Smooth muscle cell (in vitro differentiated cells): Measurements from ENCODE around the gene BTG4. TPM values are rescaled to one million over a fixed set of nuclear protein-coding genes. Genes with fewer than 3 reads are reported as not detected.

ENCODE experiments used
- DNase-seq: peaks from one replicate; lab custom pipeline; 2025; ENCODE audit not compliant: unreplicated experiment; lab: John Stamatoyannopoulos, UW
- H2AFZ ChIP-seq: fragments of 200-600 bp; sonication (generic); 2 replicates; pipeline ENCODE4 v1.6.0; 2016; ENCODE audit warnings: antibody characterized with exemption, low read depth, mild to moderate bottlenecking
- H3F3A ChIP-seq: fragments of 200-600 bp; sonication (generic); 2 replicates; pipeline ENCODE4 v1.6.0; 2017; ENCODE audit warnings: antibody characterized with exemption, low read depth
- H3K27ac ChIP-seq: fragments of 200-600 bp; sonication (generic); 2 replicates; pipeline ENCODE4 v1.5.1; 2016; ENCODE audit warnings: low read depth, mild to moderate bottlenecking
- H3K27me3 ChIP-seq: fragments of 200-600 bp; sonication (generic); 2 replicates; pipeline ENCODE4 v1.6.1; 2016; ENCODE audit warnings: low read depth, mild to moderate bottlenecking
- H3K36me3 ChIP-seq: fragments of 200-600 bp; sonication (generic); 2 replicates; pipeline ENCODE4 v1.5.1; 2016; ENCODE audit warnings: low read depth
- H3K4me1 ChIP-seq: fragments of 200-600 bp; sonication (generic); 2 replicates; pipeline ENCODE4 v1.5.1; 2016; ENCODE audit warnings: low read depth
- H3K4me2 ChIP-seq: fragments of 200-600 bp; sonication (generic); 2 replicates; pipeline ENCODE4 v1.6.0; 2016; ENCODE audit warnings: mild to moderate bottlenecking
- H3K4me3 ChIP-seq: fragments of 200-600 bp; sonication (generic); 2 replicates; pipeline ENCODE4 v1.5.1; 2016; ENCODE audit warnings: mild to moderate bottlenecking
- H3K79me2 ChIP-seq: fragments of 200-600 bp; sonication (generic); 2 replicates; pipeline ENCODE4 v1.6.0; 2016; ENCODE audit warnings: low read depth, mild to moderate bottlenecking
- H3K9ac ChIP-seq: fragments of 200-600 bp; sonication (generic); 2 replicates; pipeline ENCODE4 v1.6.0; 2016; ENCODE audit warnings: low read depth
- H3K9me3 ChIP-seq: fragments of 200-600 bp; sonication (generic); replicated peaks from 2 replicates; pipeline ENCODE4 v1.5.1; 2016; ENCODE audit warnings: low read depth
- H4K20me1 ChIP-seq: fragments of 200-600 bp; sonication (generic); 2 replicates; pipeline ENCODE4 v1.6.0; 2016; ENCODE audit warnings: low read depth
- CTCF ChIP-seq: fragments of 200-600 bp; sonication (generic); IDR thresholded peaks from 2 replicates; pipeline ENCODE4 v1.5.1; 2017; ENCODE audit warnings: borderline replicate concordance, mild to moderate bottlenecking, antibody characterized with exemption; ENCODE audit not compliant: insufficient read depth, poor library complexity, severe bottlenecking
- WGBS: methylation state at CpG from one replicate; pipeline ENCODE4 v1.1.7; 2016; ENCODE audit warnings: low lambda C conversion rate; 5-methylcytosine and 5-hydroxymethylcytosine counted together
- polyA plus RNA-seq: library from polyadenylated mRNA; unstranded; fragments of >200 nt; fragmentation: Nextera tagmentation; extraction: Ambion mirVana; gene quantifications from 2 replicates; pipeline ENCODE4 v1.2.1, GENCODE V29; 2016
- total RNA-seq: library from RNA; depleted of rRNA; stranded (reverse); fragments of >200 nt; gene quantifications from 2 replicates; pipeline ENCODE4 v1.2.3, GENCODE V29; 2014

Gene BTG4
- total and polyA plus RNA-seq, 2 experiments from 2014 or later: 0.21 TPM; not detected in 1

DNA sequence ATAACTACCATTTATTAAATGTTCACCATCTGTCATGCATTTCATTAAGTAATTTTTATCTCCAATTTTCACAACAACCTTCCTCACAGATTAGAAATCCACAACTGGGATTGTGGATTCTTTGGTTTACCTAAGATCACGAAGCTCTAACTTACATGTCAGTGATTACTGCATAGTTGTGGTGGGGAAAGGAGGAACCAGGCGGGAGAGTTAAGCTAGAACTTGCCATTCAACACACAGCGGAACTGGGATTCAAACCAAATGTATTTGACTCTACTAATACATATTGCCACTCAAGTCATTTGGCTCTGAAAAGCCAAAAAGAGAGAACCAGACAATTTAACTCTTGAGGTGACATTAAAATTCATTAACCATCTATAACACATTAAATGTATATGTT is 17.9 kb upstream of the BTG4 start:
- Histone ChIP-seq H3K27ac (peak overlapping the region; percentile 95), H3K4me3 (no peak overlapping the region), H3K9me3 (no peaks in the 10 kb centered on the region), H2AFZ (no peak overlapping the region), H3K9ac (no peak overlapping the region), H3K4me2 (peak overlapping the region; percentile 79), H3K79me2 (no peaks in the 10 kb centered on the region), H3F3A (peaks cover 22% of the 10 kb centered on the region), H3K36me3 (no peaks in the 10 kb centered on the region), H3K4me1 (peaks cover 27% of the 10 kb centered on the region), H3K27me3 (no peaks in the 10 kb centered on the region), H4K20me1 (no peaks in the 10 kb centered on the region)
- TF ChIP-seq CTCF: no peak
- WGBS: 15% methylated on average over 3 of the region's 3 CpGs
- DNase-seq: no peak

GRCh38 chr11:111528557-111528956 is 16.4 kb upstream of the BTG4 start:
- H2AFZ ChIP-seq: no peak overlapping the region
- WGBS: 60% methylated on average over 1 of the region's 1 CpG

GRCh38 chr11:111527279-111527678 is 15.1 kb upstream of the BTG4 start:
- peaks cover 21% of the 10 kb centered on the region for H3F3A ChIP-seq
- no peaks in the 10 kb centered on the region for H3K36me3 ChIP-seq
- peak overlapping the region; percentile 21 for H3K9ac ChIP-seq
- TF ChIP-seq CTCF: no peak
- peak overlapping the region; percentile 81 for H3K27ac ChIP-seq
- no peak overlapping the region for H3K4me2 ChIP-seq
- H3K9me3 ChIP-seq: no peaks in the 10 kb centered on the region
- WGBS: 93% methylated on average over 1 of the region's 1 CpG
- H3K4me3 ChIP-seq: no peak overlapping the region
- no peak overlapping the region for H2AFZ ChIP-seq
- no peaks in the 10 kb centered on the region for H3K27me3 ChIP-seq
- peaks cover 23% of the 10 kb centered on the region for H3K4me1 ChIP-seq
- no peak for DNase-seq
- H4K20me1 ChIP-seq: no peaks in the 10 kb centered on the region
- H3K79me2 ChIP-seq: no peaks in the 10 kb centered on the region

More at GRCh38 chr11:111528557-111528956, 16.4 kb upstream of the BTG4 start:
- H3K79me2 ChIP-seq: no peaks in the 10 kb centered on the region
- no peaks in the 10 kb centered on the region for H3K9me3 ChIP-seq
- no peaks in the 10 kb centered on the region for H4K20me1 ChIP-seq
- no peak overlapping the region for H3K9ac ChIP-seq
- no peak overlapping the region for H3K4me2 ChIP-seq
- DNase-seq: no peak
- no peaks in the 10 kb centered on the region for H3K36me3 ChIP-seq
- H3K4me3 ChIP-seq: no peak overlapping the region
- no peaks in the 10 kb centered on the region for H3K27me3 ChIP-seq
- TF ChIP-seq CTCF: no peak
- peaks cover 27% of the 10 kb centered on the region for H3K4me1 ChIP-seq
- H3K27ac ChIP-seq: peak overlapping the region; percentile 95
- H3F3A ChIP-seq: peaks cover 21% of the 10 kb centered on the region

DNA sequence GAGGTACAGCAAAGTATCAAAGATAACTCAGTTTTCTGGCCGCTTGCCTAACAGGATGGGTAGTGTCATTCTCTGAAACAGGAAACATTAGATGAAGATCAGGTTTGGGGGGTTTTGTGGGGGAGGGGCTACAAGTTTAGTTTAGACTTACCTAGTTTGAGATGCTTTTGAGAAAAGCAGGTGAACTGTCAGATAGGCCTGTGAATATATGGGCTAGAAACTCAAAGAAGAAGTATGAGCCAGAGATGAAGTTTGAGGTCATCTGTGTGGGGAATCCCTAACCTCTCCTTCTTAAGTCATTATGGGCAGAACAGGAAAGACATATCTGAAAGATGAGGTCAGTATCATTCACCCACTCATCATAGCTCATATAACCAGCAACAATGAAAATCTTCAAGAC is 14.3 kb upstream of the BTG4 start:
- Histone ChIP-seq H3F3A (peaks cover 20% of the 10 kb centered on the region), H3K4me3 (no peak overlapping the region), H3K36me3 (no peaks in the 10 kb centered on the region), H3K9ac (peak overlapping the region; percentile 21), H3K4me1 (peaks cover 18% of the 10 kb centered on the region), H3K4me2 (no peak overlapping the region), H3K27ac (peak overlapping the region; percentile 81), H2AFZ (no peak overlapping the region), H3K9me3 (no peaks in the 10 kb centered on the region), H3K27me3 (no peaks in the 10 kb centered on the region), H4K20me1 (no peaks in the 10 kb centered on the region), H3K79me2 (no peaks in the 10 kb centered on the region)
- 91% methylated on average over 1 of the region's 1 CpG for WGBS
- no peak for TF ChIP-seq CTCF
- no peak for DNase-seq
